ENCODE measurements around the gene SPINT1. TPM values are rescaled to one million over a fixed set of nuclear protein-coding genes. Genes with fewer than 3 reads are reported as not detected.

SPINT1 gene
- total and polyA plus RNA-seq, 9 donors: 0.76 to 131 (median 5.2) TPM

DNA sequence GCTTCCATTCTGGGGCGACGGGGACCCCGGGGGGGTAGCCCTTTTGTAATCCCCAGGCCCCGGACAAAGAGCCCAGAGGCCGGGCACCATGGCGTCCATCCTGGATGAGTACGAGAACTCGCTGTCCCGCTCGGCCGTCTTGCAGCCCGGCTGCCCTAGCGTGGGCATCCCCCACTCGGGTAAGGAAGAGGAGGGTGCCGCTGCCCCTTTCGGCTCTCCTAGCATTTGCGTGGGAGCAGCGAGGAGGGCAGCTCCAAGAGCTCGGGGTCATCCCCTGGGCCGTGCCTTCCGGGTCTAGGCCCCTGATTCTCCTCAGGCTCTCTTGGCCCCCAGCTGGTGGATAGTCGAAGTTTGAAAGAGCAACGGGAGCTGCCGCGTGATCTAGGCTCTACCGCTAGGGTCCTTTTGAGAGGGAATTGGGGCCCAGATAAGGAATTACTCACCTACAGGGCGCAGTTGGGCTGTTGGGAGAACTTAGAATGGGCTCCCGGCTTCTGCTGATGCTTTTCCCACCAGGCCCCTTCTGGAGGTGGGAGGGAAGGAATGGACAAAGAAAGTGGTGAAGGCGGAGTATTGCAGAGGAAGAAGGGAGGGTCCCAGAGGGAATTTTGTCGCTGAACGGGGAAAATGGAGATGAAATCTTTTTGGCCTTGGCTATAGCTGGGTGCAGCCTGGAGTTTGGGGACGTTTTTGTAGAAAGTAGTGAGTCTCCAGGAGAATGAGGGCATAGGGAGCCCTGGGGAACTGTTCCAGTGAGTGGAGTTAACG, 51.0 kb downstream of the SPINT1 start:
- Histone ChIP-seq H3K36me3 (no peaks in the 10 kb centered on the region), H3K9me3 (no peaks in the 10 kb centered on the region), H3K27ac (peak overlapping the region; percentile 88), H3K4me1 (ENCODE audit: insufficient read depth) (peaks cover 5% of the 10 kb centered on the region), H3K27me3 (no peaks in the 10 kb centered on the region), H3K4me3 (peak overlapping the region; percentile 64)
- DNase-seq: peak in 4 of 5 donors; percentile 48 to 73 (median 62)
- intact Hi-C loops (cut with DNase I): loop anchor here (5.0 to 10.0 kb wide), 6 partner anchors 38 to 380 kb away; partner anchors contain the start of genes KNL1 (in 1 of the 4) and RAD51 (in 1 of the 4)
- TF ChIP-seq, protein P1, sequence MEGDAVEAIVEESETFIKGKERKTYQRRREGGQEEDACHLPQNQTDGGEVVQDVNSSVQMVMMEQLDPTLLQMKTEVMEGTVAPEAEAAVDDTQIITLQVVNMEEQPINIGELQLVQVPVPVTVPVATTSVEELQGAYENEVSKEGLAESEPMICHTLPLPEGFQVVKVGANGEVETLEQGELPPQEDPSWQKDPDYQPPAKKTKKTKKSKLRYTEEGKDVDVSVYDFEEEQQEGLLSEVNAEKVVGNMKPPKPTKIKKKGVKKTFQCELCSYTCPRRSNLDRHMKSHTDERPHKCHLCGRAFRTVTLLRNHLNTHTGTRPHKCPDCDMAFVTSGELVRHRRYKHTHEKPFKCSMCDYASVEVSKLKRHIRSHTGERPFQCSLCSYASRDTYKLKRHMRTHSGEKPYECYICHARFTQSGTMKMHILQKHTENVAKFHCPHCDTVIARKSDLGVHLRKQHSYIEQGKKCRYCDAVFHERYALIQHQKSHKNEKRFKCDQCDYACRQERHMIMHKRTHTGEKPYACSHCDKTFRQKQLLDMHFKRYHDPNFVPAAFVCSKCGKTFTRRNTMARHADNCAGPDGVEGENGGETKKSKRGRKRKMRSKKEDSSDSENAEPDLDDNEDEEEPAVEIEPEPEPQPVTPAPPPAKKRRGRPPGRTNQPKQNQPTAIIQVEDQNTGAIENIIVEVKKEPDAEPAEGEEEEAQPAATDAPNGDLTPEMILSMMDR (IDR thresholded peaks at IDR 0.05): peak; percentile 8 to 51 (median 38)
- no peak for TF ChIP-seq EP300 (IDR thresholded peaks at IDR 0.05)
- WGBS, 3 donors: 0 to 2% (median 1%) methylated on average over 27 to 33 of the region's 33 CpGs

DNA sequence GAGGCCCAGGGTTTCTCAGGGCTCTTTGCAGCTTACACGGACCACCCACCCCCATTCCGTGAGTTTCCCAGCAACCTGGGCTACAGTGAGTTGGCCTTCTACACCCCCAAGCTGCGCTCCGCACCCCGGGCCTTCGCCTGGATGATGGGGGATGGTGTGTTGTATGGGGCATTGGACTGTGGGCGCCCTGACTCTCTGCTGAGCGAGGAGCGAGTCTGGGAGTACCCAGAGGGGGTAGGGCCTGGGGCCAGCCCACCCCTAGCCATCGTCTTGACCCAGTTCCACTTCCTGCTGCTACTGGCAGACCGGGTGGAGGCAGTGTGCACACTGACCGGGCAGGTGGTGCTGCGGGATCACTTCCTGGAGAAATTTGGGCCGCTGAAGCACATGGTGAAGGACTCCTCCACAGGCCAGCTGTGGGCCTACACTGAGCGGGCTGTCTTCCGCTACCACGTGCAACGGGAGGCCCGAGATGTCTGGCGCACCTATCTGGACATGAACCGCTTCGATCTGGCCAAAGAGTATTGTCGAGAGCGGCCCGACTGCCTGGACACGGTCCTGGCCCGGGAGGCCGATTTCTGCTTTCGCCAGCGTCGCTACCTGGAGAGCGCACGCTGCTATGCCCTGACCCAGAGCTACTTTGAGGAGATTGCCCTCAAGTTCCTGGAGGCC, 55.8 kb downstream of the SPINT1 start:
- no peaks in the 10 kb centered on the region for H3K27me3 ChIP-seq
- TF ChIP-seq, protein P1 (IDR thresholded peaks at IDR 0.05): no peak
- no peak for TF ChIP-seq EP300 (IDR thresholded peaks at IDR 0.05)
- TF ChIP-seq POLR2A (IDR thresholded peaks at IDR 0.05): no peak

DNA sequence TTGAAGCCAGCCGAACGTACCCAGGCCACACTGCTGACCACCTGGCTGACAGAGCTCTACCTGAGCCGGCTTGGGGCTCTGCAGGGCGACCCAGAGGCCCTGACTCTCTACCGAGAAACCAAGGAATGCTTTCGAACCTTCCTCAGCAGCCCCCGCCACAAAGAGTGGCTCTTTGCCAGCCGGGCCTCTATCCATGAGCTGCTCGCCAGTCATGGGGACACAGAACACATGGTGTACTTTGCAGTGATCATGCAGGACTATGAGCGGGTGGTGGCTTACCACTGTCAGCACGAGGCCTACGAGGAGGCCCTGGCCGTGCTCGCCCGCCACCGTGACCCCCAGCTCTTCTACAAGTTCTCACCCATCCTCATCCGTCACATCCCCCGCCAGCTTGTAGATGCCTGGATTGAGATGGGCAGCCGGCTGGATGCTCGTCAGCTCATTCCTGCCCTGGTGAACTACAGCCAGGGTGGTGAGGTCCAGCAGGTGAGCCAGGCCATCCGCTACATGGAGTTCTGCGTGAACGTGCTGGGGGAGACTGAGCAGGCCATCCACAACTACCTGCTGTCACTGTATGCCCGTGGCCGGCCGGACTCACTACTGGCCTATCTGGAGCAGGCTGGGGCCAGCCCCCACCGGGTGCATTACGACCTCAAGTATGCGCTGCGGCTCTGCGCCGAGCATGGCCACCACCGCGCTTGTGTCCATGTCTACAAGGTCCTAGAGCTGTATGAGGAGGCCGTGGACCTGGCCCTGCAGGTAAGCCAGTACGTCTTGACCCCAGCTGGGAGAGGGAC, 56.6 kb downstream of the SPINT1 start:
- Histone ChIP-seq H3K4me1 (ENCODE audit: insufficient read depth) (no peaks in the 10 kb centered on the region), H3K36me3 (no peaks in the 10 kb centered on the region), H3K27me3 (no peaks in the 10 kb centered on the region), H3K27ac (no peak overlapping the region), H3K4me3 (no peak overlapping the region), H3K9me3 (no peaks in the 10 kb centered on the region)
- WGBS, 3 donors: 84 to 87% (median 87%) methylated on average over 34 to 36 of the region's 36 CpGs
- TF ChIP-seq EP300 (IDR thresholded peaks at IDR 0.05): no peak
- TF ChIP-seq, protein P1 (IDR thresholded peaks at IDR 0.05): no peak
- no peak for TF ChIP-seq POLR2A (IDR thresholded peaks at IDR 0.05)
- DNase-seq: no peak
- intact Hi-C loops (cut with DNase I): loop anchor here in 3 of 4 donors (5.0 to 10.0 kb wide), 5 partner anchors 114 to 432 kb away; partner anchors contain the start of genes INO80 (in 1 of the 3), NUSAP1 (in 1 of the 3) and OIP5 (in 1 of the 3)

More for the DNA sequence above, 55.8 kb downstream of the SPINT1 start:
- Histone ChIP-seq H3K27ac (no peak overlapping the region), H3K36me3 (no peaks in the 10 kb centered on the region), H3K4me3 (no peak overlapping the region), H3K4me1 (ENCODE audit: insufficient read depth) (no peaks in the 10 kb centered on the region), H3K9me3 (no peaks in the 10 kb centered on the region)
- DNase-seq: no peak
- 87 to 90% (median 89%) methylated on average over 33 of the region's 33 CpGs for WGBS, 3 donors
- intact Hi-C loops (cut with DNase I): loop anchor here (5.0 to 10.0 kb wide), 9 partner anchors 115 to 433 kb away; partner anchors contain the start of genes INO80 (in 1 of the 4), KNL1 (in 1 of the 4), NUSAP1 (in 1 of the 4) and OIP5 (in 1 of the 4)

DNA sequence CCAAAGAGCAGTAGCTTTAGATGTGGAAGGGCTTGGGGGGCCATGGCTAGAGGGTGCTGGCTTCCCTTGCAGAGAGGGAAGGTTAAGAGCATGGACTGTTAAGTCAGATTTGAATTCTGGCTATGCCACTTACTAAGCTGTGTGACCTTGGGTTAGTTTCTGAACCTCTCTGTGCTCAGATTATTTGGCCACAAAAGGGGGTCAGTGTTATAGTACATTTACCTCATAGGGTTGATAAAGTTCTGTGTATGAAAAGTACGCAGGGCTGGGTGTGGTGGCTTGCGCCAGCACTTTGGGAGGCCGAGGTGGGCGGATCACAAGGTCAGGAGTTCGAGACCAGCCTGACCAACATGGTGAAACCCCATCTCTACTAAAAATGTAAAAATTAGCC, 57.2 kb downstream of the SPINT1 start:
- WGBS, 3 donors: 75 to 78% (median 76%) methylated on average over 5 of the region's 5 CpGs
- intact Hi-C loops (cut with DNase I): loop anchor here in 3 of 4 donors (5.0 to 10.0 kb wide), 5 partner anchors 114 to 431 kb away; partner anchors contain the start of genes INO80 (in 1 of the 3), NUSAP1 (in 1 of the 3) and OIP5 (in 1 of the 3)
- no peaks in the 10 kb centered on the region for H3K9me3 ChIP-seq
- no peaks in the 10 kb centered on the region for H3K27me3 ChIP-seq
- no peak overlapping the region for H3K27ac ChIP-seq
- TF ChIP-seq EP300 (IDR thresholded peaks at IDR 0.05): no peak
- no peak for TF ChIP-seq POLR2A (IDR thresholded peaks at IDR 0.05)
- TF ChIP-seq, protein P1 (IDR thresholded peaks at IDR 0.05): no peak
- no peak for DNase-seq
- no peaks in the 10 kb centered on the region for H3K36me3 ChIP-seq
- no peaks in the 10 kb centered on the region for H3K4me1 ChIP-seq (ENCODE audit: insufficient read depth)
- no peak overlapping the region for H3K4me3 ChIP-seq
